ENCODE results near the gene ELOVL6. TPM values are rescaled to one million over a fixed set of nuclear protein-coding genes. Genes with fewer than 3 reads are reported as not detected.

ELOVL6 gene
- total RNA-seq, 1 experiment from 2014 or later, result 25.3 TPM

DNA sequence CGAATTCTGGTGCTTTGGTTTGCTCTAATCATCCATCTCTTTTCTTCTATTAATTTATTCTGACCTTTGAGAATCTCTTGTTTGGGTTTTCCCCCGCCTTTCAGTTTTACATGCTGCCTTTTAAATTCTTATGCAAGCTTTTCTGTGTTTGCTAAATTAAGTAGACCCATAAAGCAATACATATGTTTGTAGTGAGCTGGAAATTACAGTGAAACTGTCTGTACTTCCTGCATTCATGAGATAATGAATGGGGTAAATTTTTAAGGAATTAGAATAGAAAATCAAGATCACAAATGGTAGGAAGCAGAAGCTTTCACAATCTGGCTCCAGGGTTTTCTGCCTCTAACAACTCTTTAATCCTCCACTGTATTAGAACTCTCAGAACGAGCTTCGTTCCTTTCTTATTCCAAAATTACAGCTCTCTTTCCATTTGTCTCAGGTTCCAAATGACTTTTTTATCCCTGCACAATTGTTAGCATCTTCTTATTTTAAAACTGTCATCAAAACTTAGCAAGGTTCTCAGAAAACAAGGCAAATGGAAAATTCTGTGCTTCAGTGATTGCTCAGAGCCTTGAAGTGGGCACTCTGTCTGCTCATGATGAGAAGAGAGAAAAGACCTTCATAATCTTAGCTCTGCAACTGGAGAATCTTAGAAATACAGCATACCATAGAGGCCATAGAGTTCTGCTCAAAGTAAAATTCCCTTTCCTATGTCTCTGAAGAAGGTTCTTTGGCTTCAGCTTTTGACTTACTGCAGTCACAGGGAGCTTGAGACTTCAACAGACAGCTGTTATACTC, 177.6 kb downstream of the ELOVL6 start:
- H3K36me3 ChIP-seq (ENCODE audit: low read depth), result no peaks in the 10 kb centered on the region
- no peaks in the 10 kb centered on the region for H3K79me2 ChIP-seq (ENCODE audit: low read depth)
- intact Hi-C loops (cut with micrococcal nuclease; ENCODE audit: unreplicated experiment), result no loop called here
- no peak for DNase-seq
- H3K9me2 ChIP-seq (ENCODE audit: insufficient read depth), result no peaks in the 10 kb centered on the region
- CTCF ChIA-PET, result no interaction called here
- no peaks in the 10 kb centered on the region for H3K9me3 ChIP-seq (ENCODE audit: insufficient read depth, low read depth)
- no peak overlapping the region for H3K4me3 ChIP-seq
- POLR2A ChIA-PET (ENCODE audit: unreplicated experiment), result no interaction called here
- no peak overlapping the region for H3K4me2 ChIP-seq
- no peak overlapping the region for H3K27ac ChIP-seq
- BruUV-seq (replicated peaks), result no TSS peak
- no peaks in the 10 kb centered on the region for H3K4me1 ChIP-seq (replicated peaks; ENCODE audit: insufficient read depth)
- H2AFZ ChIP-seq, result no peak overlapping the region
- TF ChIP-seq EZH2 (IDR thresholded peaks at IDR 0.05; ENCODE audit: low read depth), result no peak
- TF ChIP-seq, protein P1, sequence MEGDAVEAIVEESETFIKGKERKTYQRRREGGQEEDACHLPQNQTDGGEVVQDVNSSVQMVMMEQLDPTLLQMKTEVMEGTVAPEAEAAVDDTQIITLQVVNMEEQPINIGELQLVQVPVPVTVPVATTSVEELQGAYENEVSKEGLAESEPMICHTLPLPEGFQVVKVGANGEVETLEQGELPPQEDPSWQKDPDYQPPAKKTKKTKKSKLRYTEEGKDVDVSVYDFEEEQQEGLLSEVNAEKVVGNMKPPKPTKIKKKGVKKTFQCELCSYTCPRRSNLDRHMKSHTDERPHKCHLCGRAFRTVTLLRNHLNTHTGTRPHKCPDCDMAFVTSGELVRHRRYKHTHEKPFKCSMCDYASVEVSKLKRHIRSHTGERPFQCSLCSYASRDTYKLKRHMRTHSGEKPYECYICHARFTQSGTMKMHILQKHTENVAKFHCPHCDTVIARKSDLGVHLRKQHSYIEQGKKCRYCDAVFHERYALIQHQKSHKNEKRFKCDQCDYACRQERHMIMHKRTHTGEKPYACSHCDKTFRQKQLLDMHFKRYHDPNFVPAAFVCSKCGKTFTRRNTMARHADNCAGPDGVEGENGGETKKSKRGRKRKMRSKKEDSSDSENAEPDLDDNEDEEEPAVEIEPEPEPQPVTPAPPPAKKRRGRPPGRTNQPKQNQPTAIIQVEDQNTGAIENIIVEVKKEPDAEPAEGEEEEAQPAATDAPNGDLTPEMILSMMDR (conservative IDR thresholded peaks at IDR 0.05), result no peak
- H4K20me1 ChIP-seq (ENCODE audit: insufficient read depth), result no peaks in the 10 kb centered on the region
- H3F3A ChIP-seq (ENCODE audit: insufficient read depth, low read depth), result no peaks in the 10 kb centered on the region
- no peaks in the 10 kb centered on the region for H3K27me3 ChIP-seq (ENCODE audit: insufficient read depth, low read depth)

DNA sequence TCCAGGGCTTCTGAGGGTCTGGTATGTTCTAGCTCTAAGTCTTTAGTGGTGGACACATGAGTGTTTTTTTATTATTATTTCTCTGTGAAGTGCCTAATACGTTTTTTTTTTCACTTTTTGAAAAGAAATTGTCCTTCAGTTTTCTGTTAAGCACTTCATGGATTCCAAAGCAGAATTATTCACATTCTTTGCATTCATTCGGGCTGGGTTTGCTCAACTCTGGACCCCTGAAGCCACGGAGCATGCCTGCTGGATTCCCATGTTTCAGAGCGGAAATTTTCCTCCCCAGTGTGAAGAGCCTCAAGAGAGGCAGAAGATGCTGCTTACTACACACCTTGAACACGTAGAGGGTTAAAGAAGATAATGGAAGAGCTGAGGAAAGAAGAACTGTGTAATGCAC, 178.3 kb downstream of the ELOVL6 start:
- intact Hi-C loops (cut with micrococcal nuclease; ENCODE audit: unreplicated experiment), result no loop called here
- no TSS peak for BruUV-seq (replicated peaks)
- no peaks in the 10 kb centered on the region for H3F3A ChIP-seq (ENCODE audit: insufficient read depth, low read depth)
- H3K4me3 ChIP-seq, result no peak overlapping the region
- no peaks in the 10 kb centered on the region for H3K9me3 ChIP-seq (ENCODE audit: insufficient read depth, low read depth)
- no peaks in the 10 kb centered on the region for H3K79me2 ChIP-seq (ENCODE audit: low read depth)
- H3K27ac ChIP-seq, result no peak overlapping the region
- no peak overlapping the region for H2AFZ ChIP-seq
- H3K4me2 ChIP-seq, result no peak overlapping the region
- ChIA-PET CTCF (interaction anchor here (0.6 kb wide), 1 partner anchor 178 kb away, joined by 15 read pairs; the partner anchor contains the start of gene ELOVL6), POLR2A (ENCODE audit: unreplicated experiment) (no interaction called here)
- H3K4me1 ChIP-seq (replicated peaks; ENCODE audit: insufficient read depth), result no peaks in the 10 kb centered on the region
- H3K9me2 ChIP-seq (ENCODE audit: insufficient read depth), result no peaks in the 10 kb centered on the region
- TF ChIP-seq, protein P1 (conservative IDR thresholded peaks at IDR 0.05), result no peak
- TF ChIP-seq EZH2 (IDR thresholded peaks at IDR 0.05; ENCODE audit: low read depth), result no peak
- no peaks in the 10 kb centered on the region for H3K27me3 ChIP-seq (ENCODE audit: insufficient read depth, low read depth)
- no peaks in the 10 kb centered on the region for H3K36me3 ChIP-seq (ENCODE audit: low read depth)
- DNase-seq, result no peak
- no peaks in the 10 kb centered on the region for H4K20me1 ChIP-seq (ENCODE audit: insufficient read depth)

DNA sequence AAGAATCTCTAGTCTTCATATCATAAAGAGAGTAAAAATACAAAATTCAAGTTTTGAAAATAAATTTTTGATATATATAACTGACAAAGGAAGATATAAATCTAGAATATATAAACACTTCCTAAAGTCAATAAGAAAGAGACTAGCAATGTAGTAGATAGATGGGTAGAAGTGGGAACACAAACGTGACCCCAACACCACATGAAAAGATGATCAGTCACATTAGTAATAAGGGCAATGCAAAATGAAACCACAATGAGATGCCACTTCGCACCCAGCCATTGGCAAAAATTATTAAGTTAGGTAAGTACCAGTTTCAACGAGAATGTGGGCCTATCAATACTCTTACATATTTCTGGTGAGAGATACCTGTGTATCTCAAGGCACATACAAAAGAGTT, 179.3 kb downstream of the ELOVL6 start:
- Histone ChIP-seq H3F3A (ENCODE audit: insufficient read depth, low read depth) (no peaks in the 10 kb centered on the region), H3K4me1 (replicated peaks; ENCODE audit: insufficient read depth) (no peaks in the 10 kb centered on the region), H3K27me3 (ENCODE audit: insufficient read depth, low read depth) (no peaks in the 10 kb centered on the region), H3K9me3 (ENCODE audit: insufficient read depth, low read depth) (no peaks in the 10 kb centered on the region), H3K36me3 (ENCODE audit: low read depth) (no peaks in the 10 kb centered on the region), H3K4me2 (no peak overlapping the region), H3K4me3 (no peak overlapping the region), H2AFZ (no peak overlapping the region), H3K9me2 (ENCODE audit: insufficient read depth) (no peaks in the 10 kb centered on the region), H3K79me2 (ENCODE audit: low read depth) (no peaks in the 10 kb centered on the region), H3K27ac (no peak overlapping the region), H4K20me1 (ENCODE audit: insufficient read depth) (no peaks in the 10 kb centered on the region)
- intact Hi-C loops (cut with micrococcal nuclease; ENCODE audit: unreplicated experiment), result no loop called here
- TF ChIP-seq, protein P1 (conservative IDR thresholded peaks at IDR 0.05), result no peak
- TF ChIP-seq EZH2 (IDR thresholded peaks at IDR 0.05; ENCODE audit: low read depth), result no peak
- no peak for DNase-seq
- ChIA-PET CTCF (interaction anchor here (0.6 kb wide), 2 partner anchors 243 to 1194 kb away, joined by 4 read pairs; no protein-coding TSS in a partner anchor), POLR2A (ENCODE audit: unreplicated experiment) (no interaction called here)
- BruUV-seq (replicated peaks), result no TSS peak
